Skeletal muscle cell (primary cell): ENCODE results near the gene SERPINA7.
"Not testable (repeated sequence)": the region's sequence is repeated elsewhere in the genome, so short reads cannot be mapped to it uniquely, and the experiment has no call there.

Source experiments
- DNase-seq: peaks from one replicate; pipeline ENCODE4 v3.0.0-alpha.2; 2010; ENCODE audit warnings: low read depth
- H3K4me3 ChIP-seq: 2 replicates; pipeline ENCODE4 v1.5.1; 2011; ENCODE audit warnings: low read depth, mild to moderate bottlenecking, control low read depth, low read length, moderate library complexity

Gene SERPINA7

GRCh38 chrX:106038625-106039024, at the start of gene SERPINA7:
Gene SERPINA7 (minus strand): TSS chrX:106038727. CDS start chrX:106037058, 1,669 bp downstream.
- H3K4me3 ChIP-seq = no peak within 1 kb of the TSS
- DNase-seq = no peak

GRCh38 chrX:106069048-106069447, 30.5 kb upstream of the SERPINA7 start:
- no peak for DNase-seq
- no peak overlapping the region for H3K4me3 ChIP-seq

- no peak overlapping the region for H3K4me3 ChIP-seq
- DNase-seq = no peak
These were observed 11.5 kb upstream of the SERPINA7 start for GRCh38 chrX:106050054-106050453.

GRCh38 chrX:106042296-106042695, 3.8 kb upstream of the SERPINA7 start:
- DNase-seq = no peak
- H3K4me3 ChIP-seq = no peak overlapping the region

- no peak for DNase-seq
- no peak overlapping the region for H3K4me3 ChIP-seq
These were observed 2.3 kb upstream of the SERPINA7 start for GRCh38 chrX:106040861-106041260.

GRCh38 chrX:106039920-106040319, 1.4 kb upstream of the SERPINA7 start:
- no peak overlapping the region for H3K4me3 ChIP-seq
- DNase-seq = no peak

- H3K4me3 ChIP-seq = no peak overlapping the region
- DNase-seq = no peak
These were observed 573 bp downstream of the SERPINA7 start for GRCh38 chrX:106037835-106038473.

- no peak for DNase-seq
- no peak overlapping the region for H3K4me3 ChIP-seq
These were observed 1.8 kb downstream of the SERPINA7 start for GRCh38 chrX:106036716-106037115.

GRCh38 chrX:106035064-106035463, 3.5 kb downstream of the SERPINA7 start:
- H3K4me3 ChIP-seq = no peak overlapping the region
- DNase-seq = no peak

- H3K4me3 ChIP-seq = no peak overlapping the region
- DNase-seq = no peak
These were observed 14.6 kb downstream of the SERPINA7 start for GRCh38 chrX:106023947-106024346.

- no peak for DNase-seq
These were observed 16.3 kb downstream of the SERPINA7 start for GRCh38 chrX:106022238-106022637.

GRCh38 chrX:106014119-106014775, 24.3 kb downstream of the SERPINA7 start:
- H3K4me3 ChIP-seq = no peak overlapping the region
- DNase-seq = no peak

More at GRCh38 chrX:106022238-106022637, 16.3 kb downstream of the SERPINA7 start:
- H3K4me3 ChIP-seq = no peak overlapping the region

- DNase-seq = no peak
- H3K4me3 ChIP-seq = no peak overlapping the region
These were observed 29.4 kb downstream of the SERPINA7 start for GRCh38 chrX:106009145-106009544.

GRCh38 chrX:106007815-106008214, 30.7 kb downstream of the SERPINA7 start:
- no peak overlapping the region for H3K4me3 ChIP-seq
- DNase-seq = no peak

- no peak overlapping the region for H3K4me3 ChIP-seq
- no peak for DNase-seq
These were observed 32.8 kb downstream of the SERPINA7 start for GRCh38 chrX:106005684-106006083.

- H3K4me3 ChIP-seq, DNase-seq: not testable (repeated sequence)
These were observed 37.9 kb downstream of the SERPINA7 start for GRCh38 chrX:106000609-106001008.

- no peak overlapping the region for H3K4me3 ChIP-seq
- no peak for DNase-seq
These were observed 38.3 kb downstream of the SERPINA7 start for GRCh38 chrX:106000203-106000602.

GRCh38 chrX:105999294-105999693, 39.2 kb downstream of the SERPINA7 start:
- no peak for DNase-seq
- no peak overlapping the region for H3K4me3 ChIP-seq

GRCh38 chrX:105988487-105988886, 50.0 kb downstream of the SERPINA7 start:
- not testable (repeated sequence) for H3K4me3 ChIP-seq

More at GRCh38 chrX:105988487-105988886, 50.0 kb downstream of the SERPINA7 start:
- not testable (repeated sequence) for DNase-seq
